Measurements from ENCODE around the gene MYNN. TPM values are rescaled to one million over a fixed set of nuclear protein-coding genes. Genes with fewer than 3 reads are reported as not detected.

MYNN gene
- total RNA-seq, 1 experiment from 2014 or later: 18.2 TPM

DNA sequence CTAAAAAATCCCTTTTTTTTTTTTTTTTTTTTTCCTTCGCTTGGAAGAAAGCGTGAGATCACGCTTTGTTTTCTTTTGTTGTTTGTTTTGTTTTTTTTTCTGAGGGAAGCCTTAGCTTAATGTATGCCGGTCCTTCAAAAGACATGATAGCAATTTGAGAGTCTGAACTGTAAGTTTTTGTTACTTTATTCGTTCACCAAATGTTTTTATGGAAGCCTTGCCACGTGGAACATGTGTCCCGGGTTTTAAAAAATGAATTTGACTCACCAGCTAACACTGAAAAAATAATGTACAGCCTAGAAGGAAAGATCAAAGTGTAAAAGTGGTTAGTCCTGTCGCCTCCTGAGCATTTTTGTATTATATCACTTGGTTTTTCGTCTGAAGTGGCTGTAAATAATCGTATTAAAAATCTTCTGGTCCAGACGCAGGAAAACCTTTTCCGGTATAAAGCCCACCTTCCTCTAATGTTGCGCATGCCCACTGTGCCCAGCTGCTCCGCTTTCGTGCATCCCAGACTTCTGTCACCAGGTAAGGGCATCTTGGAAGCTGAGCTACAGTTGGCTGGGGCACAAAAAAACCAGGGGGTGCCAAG, 795 bp upstream of the MYNN start:
- ChIA-PET CTCF (interaction anchor here (0.6 kb wide), 2 partner anchors 110 to 115 kb away, joined by 3 to 5 read pairs; no protein-coding TSS in a partner anchor), POLR2A (ENCODE audit: unreplicated experiment) (interaction anchor here (0.6 to 0.8 kb wide), 2 partner anchors 28 to 195 kb away, joined by 4 to 7 read pairs; no protein-coding TSS in a partner anchor)
- H3K27me3 ChIP-seq (ENCODE audit: insufficient read depth, low read depth): no peaks in the 10 kb centered on the region
- H3K36me3 ChIP-seq (ENCODE audit: low read depth): peaks cover 25% of the 10 kb centered on the region; the same call in 1 of the 2 replicates
- peaks cover 13% of the 10 kb centered on the region for H3K4me1 ChIP-seq (replicated peaks; ENCODE audit: insufficient read depth)
- peak overlapping the region; percentile 92 for H3K27ac ChIP-seq
- H3K4me3 ChIP-seq: peak overlapping the region; percentile 84
- peak; percentile 78 to 80 for DNase-seq
- intact Hi-C loops (cut with micrococcal nuclease; ENCODE audit: unreplicated experiment): loop anchor here (2.0 kb wide), 2 partner anchors 40 to 584 kb away; partner anchors contain the start of genes LRRC34, LRRIQ4 and SKIL
- H3K9me3 ChIP-seq (ENCODE audit: insufficient read depth, low read depth): no peaks in the 10 kb centered on the region
- no peak for TF ChIP-seq EZH2 (IDR thresholded peaks at IDR 0.05; ENCODE audit: low read depth)
- TF ChIP-seq, protein P1, sequence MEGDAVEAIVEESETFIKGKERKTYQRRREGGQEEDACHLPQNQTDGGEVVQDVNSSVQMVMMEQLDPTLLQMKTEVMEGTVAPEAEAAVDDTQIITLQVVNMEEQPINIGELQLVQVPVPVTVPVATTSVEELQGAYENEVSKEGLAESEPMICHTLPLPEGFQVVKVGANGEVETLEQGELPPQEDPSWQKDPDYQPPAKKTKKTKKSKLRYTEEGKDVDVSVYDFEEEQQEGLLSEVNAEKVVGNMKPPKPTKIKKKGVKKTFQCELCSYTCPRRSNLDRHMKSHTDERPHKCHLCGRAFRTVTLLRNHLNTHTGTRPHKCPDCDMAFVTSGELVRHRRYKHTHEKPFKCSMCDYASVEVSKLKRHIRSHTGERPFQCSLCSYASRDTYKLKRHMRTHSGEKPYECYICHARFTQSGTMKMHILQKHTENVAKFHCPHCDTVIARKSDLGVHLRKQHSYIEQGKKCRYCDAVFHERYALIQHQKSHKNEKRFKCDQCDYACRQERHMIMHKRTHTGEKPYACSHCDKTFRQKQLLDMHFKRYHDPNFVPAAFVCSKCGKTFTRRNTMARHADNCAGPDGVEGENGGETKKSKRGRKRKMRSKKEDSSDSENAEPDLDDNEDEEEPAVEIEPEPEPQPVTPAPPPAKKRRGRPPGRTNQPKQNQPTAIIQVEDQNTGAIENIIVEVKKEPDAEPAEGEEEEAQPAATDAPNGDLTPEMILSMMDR (conservative IDR thresholded peaks at IDR 0.05): no peak
- peak overlapping the region; percentile 95 for H2AFZ ChIP-seq
- H3F3A ChIP-seq (ENCODE audit: insufficient read depth, low read depth): peaks cover 46% of the 10 kb centered on the region
- BruUV-seq (replicated peaks): no TSS peak
- H3K9me2 ChIP-seq (ENCODE audit: insufficient read depth): no peaks in the 10 kb centered on the region
- peak overlapping the region; percentile 86 for H3K4me2 ChIP-seq
- H3K79me2 ChIP-seq (ENCODE audit: low read depth): peaks cover 31% of the 10 kb centered on the region
- peaks cover 13% of the 10 kb centered on the region for H4K20me1 ChIP-seq (ENCODE audit: insufficient read depth)

DNA sequence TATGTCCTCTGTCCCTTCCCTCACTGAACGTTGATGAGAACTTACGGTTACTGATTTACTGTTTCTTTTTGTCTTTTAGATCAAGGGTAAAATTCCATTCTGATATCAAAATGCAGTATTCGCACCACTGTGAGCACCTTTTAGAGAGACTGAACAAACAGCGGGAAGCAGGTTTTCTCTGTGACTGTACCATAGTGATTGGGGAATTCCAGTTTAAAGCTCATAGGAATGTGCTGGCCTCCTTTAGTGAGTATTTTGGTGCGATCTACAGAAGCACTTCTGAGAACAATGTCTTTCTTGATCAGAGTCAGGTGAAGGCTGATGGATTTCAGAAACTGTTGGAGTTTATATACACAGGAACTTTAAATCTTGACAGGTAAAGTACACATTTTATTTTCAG, 990 bp downstream of the MYNN start:
- POLR2A ChIA-PET (ENCODE audit: unreplicated experiment): no interaction called here
- H3K79me2 ChIP-seq (ENCODE audit: low read depth): peaks cover 31% of the 10 kb centered on the region
- intact Hi-C loops (cut with micrococcal nuclease; ENCODE audit: unreplicated experiment): no loop called here
- CTCF ChIA-PET: no interaction called here
- peaks cover 38% of the 10 kb centered on the region for H3K36me3 ChIP-seq (ENCODE audit: low read depth)
- no peak for DNase-seq
- no peak overlapping the region for H2AFZ ChIP-seq
- H3K27ac ChIP-seq: no peak overlapping the region
- peaks cover 32% of the 10 kb centered on the region for H3F3A ChIP-seq (ENCODE audit: insufficient read depth, low read depth)
- no peak for TF ChIP-seq EZH2 (IDR thresholded peaks at IDR 0.05; ENCODE audit: low read depth)
- TF ChIP-seq, protein P1 (conservative IDR thresholded peaks at IDR 0.05): no peak
- peak overlapping the region; percentile 84 for H3K4me3 ChIP-seq
- peaks cover 13% of the 10 kb centered on the region for H3K4me1 ChIP-seq (replicated peaks; ENCODE audit: insufficient read depth)
- H3K9me3 ChIP-seq (ENCODE audit: insufficient read depth, low read depth): no peaks in the 10 kb centered on the region
- peaks cover 13% of the 10 kb centered on the region for H4K20me1 ChIP-seq (ENCODE audit: insufficient read depth)
- H3K9me2 ChIP-seq (ENCODE audit: insufficient read depth): no peaks in the 10 kb centered on the region
- BruUV-seq (replicated peaks): no TSS peak
- no peaks in the 10 kb centered on the region for H3K27me3 ChIP-seq (ENCODE audit: insufficient read depth, low read depth)
- H3K4me2 ChIP-seq: peak overlapping the region; percentile 86

DNA sequence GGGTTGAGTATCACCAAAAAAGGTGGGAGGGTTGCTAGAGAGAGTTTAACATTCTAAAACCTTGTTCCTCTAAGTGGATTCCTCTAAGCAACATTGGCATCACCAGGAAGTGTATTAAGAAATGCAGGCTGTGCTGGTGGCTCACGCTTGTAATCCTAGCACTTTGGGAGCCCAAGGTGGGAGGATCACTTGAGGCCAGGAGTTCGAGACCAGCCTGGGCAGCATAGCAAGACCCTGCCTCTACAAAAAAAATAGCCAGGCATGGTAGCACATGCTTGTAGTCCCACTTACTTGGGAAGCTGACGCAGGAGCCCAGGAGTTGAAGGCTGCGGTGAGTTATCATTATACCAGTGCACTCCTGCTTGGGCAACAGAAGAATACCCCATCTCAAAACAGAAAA, 4.6 kb downstream of the MYNN start:
- H3K79me2 ChIP-seq (ENCODE audit: low read depth): peaks cover 31% of the 10 kb centered on the region
- TF ChIP-seq EZH2 (IDR thresholded peaks at IDR 0.05; ENCODE audit: low read depth): no peak
- TF ChIP-seq, protein P1 (conservative IDR thresholded peaks at IDR 0.05): no peak

More for the DNA sequence above, 4.6 kb downstream of the MYNN start:
- Histone ChIP-seq H3K4me2 (no peak overlapping the region), H3K9me3 (ENCODE audit: insufficient read depth, low read depth) (no peaks in the 10 kb centered on the region), H3K27ac (no peak overlapping the region), H3F3A (ENCODE audit: insufficient read depth, low read depth) (peaks cover 22% of the 10 kb centered on the region), H2AFZ (no peak overlapping the region), H3K36me3 (ENCODE audit: low read depth) (peaks cover 74% of the 10 kb centered on the region), H3K9me2 (ENCODE audit: insufficient read depth) (no peaks in the 10 kb centered on the region), H3K4me3 (no peak overlapping the region), H3K4me1 (replicated peaks; ENCODE audit: insufficient read depth) (peaks cover 13% of the 10 kb centered on the region), H4K20me1 (ENCODE audit: insufficient read depth) (peaks cover 19% of the 10 kb centered on the region), H3K27me3 (ENCODE audit: insufficient read depth, low read depth) (no peaks in the 10 kb centered on the region)
- no TSS peak for BruUV-seq (replicated peaks)
- DNase-seq: no peak
- intact Hi-C loops (cut with micrococcal nuclease; ENCODE audit: unreplicated experiment): no loop called here
- ChIA-PET POLR2A (ENCODE audit: unreplicated experiment) (no interaction called here), CTCF (interaction anchor here (0.6 kb wide), 1 partner anchor 115 kb away, joined by 7 read pairs; no protein-coding TSS in a partner anchor)
